ENCODE results near the gene USP9X. TPM values are rescaled to one million over a fixed set of nuclear protein-coding genes. Genes with fewer than 3 reads are reported as not detected.
"Not testable (repeated sequence)": the region's sequence is repeated elsewhere in the genome, so short reads cannot be mapped to it uniquely, and the experiment has no call there.

Gene USP9X
- total and polyA plus RNA-seq, 9 of the 15 experiments (the other 6 are each of a cell fraction or from before 2014, with no cell fraction given), result 10.9 to 47.8 (median 29.5) TPM

GRCh38 chrX:41282307-41282706, 197.1 kb downstream of the USP9X start:
- H3K9ac ChIP-seq (ENCODE audit: insufficient read depth in 1 of 2, low read depth in 2 of 2, low read length in 2 of 2); H3K4me2 ChIP-seq (ENCODE audit: insufficient read depth, low read length); H3K36me3 ChIP-seq (ENCODE audit: control insufficient read depth, insufficient read depth, low read length); FAIRE-seq; BruUV-seq (replicated peaks); CTCF ChIA-PET (ENCODE audit: low intra/inter-chr PET ratio); ATAC-seq; H3K9me1 ChIP-seq (ENCODE audit: control insufficient read depth, insufficient read depth, low read length); H3K27ac ChIP-seq (ENCODE audit: extremely low read depth, low read depth, low read length); H3K4me1 ChIP-seq (replicated peaks in 1 of 2; ENCODE audit: control insufficient read depth in 2 of 2, insufficient read depth in 2 of 2, low read length in 2 of 2); DNase-seq (ENCODE audit: extremely low read depth in 1 of 4, low spot score in 3 of 4); H3K9me3 ChIP-seq (replicated peaks; ENCODE audit: control insufficient read depth, insufficient read depth, low read depth, low read length); in situ Hi-C loops (cut with MboI); H3K79me2 ChIP-seq (ENCODE audit: control insufficient read depth, insufficient read depth, low read length); H4K20me1 ChIP-seq (replicated peaks; ENCODE audit: control insufficient read depth, insufficient read depth, low read length); H2AFZ ChIP-seq (ENCODE audit: low read depth, low read length); POLR2A ChIA-PET; intact Hi-C loops (cut with micrococcal nuclease); H3K4me3 ChIP-seq: not testable (repeated sequence)
- H3K27me3 ChIP-seq (ENCODE audit: control insufficient read depth in 2 of 2, insufficient read depth in 2 of 2, low read length in 2 of 2), result peaks cover 2 to 20% of the 10 kb centered on the region in 2 experiments; a peak in 3 of 5 replicates
- WGBS (ENCODE audit: insufficient coverage, low coverage, missing lambda C conversion rate), result 3% methylated on average over 5 of the region's 5 CpGs

- 18% methylated on average over 3 of the region's 21 CpGs for WGBS (ENCODE audit: insufficient coverage, low coverage, missing lambda C conversion rate)
- in situ Hi-C loops (cut with MboI); H3K36me3 ChIP-seq (ENCODE audit: control insufficient read depth, insufficient read depth, low read length); H4K20me1 ChIP-seq (replicated peaks; ENCODE audit: control insufficient read depth, insufficient read depth, low read length); CTCF ChIA-PET (ENCODE audit: low intra/inter-chr PET ratio); H3K9me3 ChIP-seq (replicated peaks; ENCODE audit: control insufficient read depth, insufficient read depth, low read depth, low read length); DNase-seq (ENCODE audit: extremely low read depth in 1 of 4, low spot score in 3 of 4); H3K9ac ChIP-seq (ENCODE audit: insufficient read depth in 1 of 2, low read depth in 2 of 2, low read length in 2 of 2); ATAC-seq; H3K9me1 ChIP-seq (ENCODE audit: control insufficient read depth, insufficient read depth, low read length); H3K27ac ChIP-seq (ENCODE audit: extremely low read depth, low read depth, low read length); H3K4me1 ChIP-seq (replicated peaks in 1 of 2; ENCODE audit: control insufficient read depth in 2 of 2, insufficient read depth in 2 of 2, low read length in 2 of 2); FAIRE-seq; H2AFZ ChIP-seq (ENCODE audit: low read depth, low read length); BruUV-seq (replicated peaks); H3K4me3 ChIP-seq; H3K79me2 ChIP-seq (ENCODE audit: control insufficient read depth, insufficient read depth, low read length); intact Hi-C loops (cut with micrococcal nuclease); H3K4me2 ChIP-seq (ENCODE audit: insufficient read depth, low read length): not testable (repeated sequence)
- H3K27me3 ChIP-seq (ENCODE audit: control insufficient read depth in 2 of 2, insufficient read depth in 2 of 2, low read length in 2 of 2), result peaks cover 0 to 18% of the 10 kb centered on the region in 2 experiments; a peak in 2 of 5 replicates
- POLR2A ChIA-PET, result interaction anchor here (1.3 kb wide), 1 partner anchor 11 kb away, joined by 3 read pairs; no protein-coding TSS in a partner anchor
These were observed 200.7 kb downstream of the USP9X start for GRCh38 chrX:41285928-41286327.

Other genes starting within 250 kb of the USP9X start
- gene DDX3X, start 248.7 kb downstream of the USP9X start, total RNA-seq (2014; rRNA removed), result 132 and 138 TPM in 2 replicates
- gene DDX3X, start 248.7 kb downstream of the USP9X start, total RNA-seq (2014; rRNA removed; fragmentation: Illumina TruSeq; extraction: Trizol), result 156 and 177 TPM in 2 replicates
- 119 and 132 TPM in 2 replicates for gene DDX3X, start 248.7 kb downstream of the USP9X start, total RNA-seq (2015; rRNA removed; fragmentation: Illumina TruSeq; extraction: Trizol)
- gene DDX3X, start 248.7 kb downstream of the USP9X start, total RNA-seq (2021), result 213 and 232 TPM in 2 replicates
- gene DDX3X, start 248.7 kb downstream of the USP9X start, polyA plus RNA-seq (2011; rRNA removed), result 66.2 and 106 TPM in 2 replicates
- 168 and 178 TPM in 2 replicates for gene DDX3X, start 248.7 kb downstream of the USP9X start, polyA plus RNA-seq (2014; fragmentation: Illumina TruSeq; extraction: Trizol)
- 100 to 1,000 TPM in 1 of 2 experiments, 10 to 100 TPM in 1; 51.3 to 119 TPM for gene DDX3X, start 248.7 kb downstream of the USP9X start, polyA plus RNA-seq (2014; fragmentation: Nextera tagmentation; extraction: Ambion mirVana)
- gene DDX3X, start 248.7 kb downstream of the USP9X start, polyA plus RNA-seq (2014; rRNA removed), result 138 and 150 TPM in 2 replicates